ENCODE results near the gene RMND1.
A peak's percentile ranks its signal among the peaks of the same experiment; 100 is the strongest.
"Not testable (repeated sequence)": the region's sequence is repeated elsewhere in the genome, so short reads cannot be mapped to it uniquely, and the experiment has no call there.

RMND1 gene

GRCh38 chr6:151452750-151453427, 963 bp upstream of the RMND1 start:
- DNase-seq, result peak in 1 of 2 donors; percentile 2

- no peak for DNase-seq
Observed at GRCh38 chr6:151451417-151451949, 443 bp downstream of the RMND1 start.

- DNase-seq, result not testable (repeated sequence)
Observed at GRCh38 chr6:151450928-151451327, 998 bp downstream of the RMND1 start.

GRCh38 chr6:151448623-151449022, 3.3 kb downstream of the RMND1 start:
- DNase-seq, result no peak

- DNase-seq, result no peak
Observed at GRCh38 chr6:151447237-151447636, 4.7 kb downstream of the RMND1 start.

GRCh38 chr6:151445482-151445881, 6.4 kb downstream of the RMND1 start:
- no peak for DNase-seq

GRCh38 chr6:151443911-151444621, 7.9 kb downstream of the RMND1 start:
- no peak for DNase-seq

- peak; percentile 32 to 39 for DNase-seq
Observed at GRCh38 chr6:151443454-151443853, 8.5 kb downstream of the RMND1 start.

- no peak for DNase-seq
Observed at GRCh38 chr6:151442371-151442770, 9.6 kb downstream of the RMND1 start.

GRCh38 chr6:151441390-151442166, 10.3 kb downstream of the RMND1 start:
- no peak for DNase-seq

GRCh38 chr6:151440930-151441329, 11.0 kb downstream of the RMND1 start:
- DNase-seq, result peak; percentile 25 to 39

- DNase-seq, result no peak
Observed at GRCh38 chr6:151440498-151440897, 11.4 kb downstream of the RMND1 start.

GRCh38 chr6:151437401-151437800, 14.5 kb downstream of the RMND1 start:
- DNase-seq, result no peak

- no peak for DNase-seq
Observed at GRCh38 chr6:151436802-151437201, 15.1 kb downstream of the RMND1 start.

GRCh38 chr6:151436300-151436699, 15.6 kb downstream of the RMND1 start:
- DNase-seq, result peak; percentile 29 to 34

GRCh38 chr6:151434369-151434768, 17.6 kb downstream of the RMND1 start:
- DNase-seq, result no peak

GRCh38 chr6:151432651-151433050, 19.3 kb downstream of the RMND1 start:
- no peak for DNase-seq

GRCh38 chr6:151431337-151431736, 20.6 kb downstream of the RMND1 start:
- no peak for DNase-seq

- DNase-seq, result no peak
Observed at GRCh38 chr6:151430886-151431285, 21.0 kb downstream of the RMND1 start.

GRCh38 chr6:151428093-151428735, 23.7 kb downstream of the RMND1 start:
- no peak for DNase-seq

GRCh38 chr6:151425561-151425960, 26.4 kb downstream of the RMND1 start:
- DNase-seq, result no peak

- DNase-seq, result no peak
Observed at GRCh38 chr6:151422981-151423380, 28.9 kb downstream of the RMND1 start.

- DNase-seq, result no peak
Observed at GRCh38 chr6:151417477-151417876, 34.4 kb downstream of the RMND1 start.

Data from inflammatory macrophage (primary cell).